ENCODE measurements around the gene LORICRIN. TPM values are rescaled to one million over a fixed set of nuclear protein-coding genes. Genes with fewer than 3 reads are reported as not detected.

LORICRIN gene, protein sequence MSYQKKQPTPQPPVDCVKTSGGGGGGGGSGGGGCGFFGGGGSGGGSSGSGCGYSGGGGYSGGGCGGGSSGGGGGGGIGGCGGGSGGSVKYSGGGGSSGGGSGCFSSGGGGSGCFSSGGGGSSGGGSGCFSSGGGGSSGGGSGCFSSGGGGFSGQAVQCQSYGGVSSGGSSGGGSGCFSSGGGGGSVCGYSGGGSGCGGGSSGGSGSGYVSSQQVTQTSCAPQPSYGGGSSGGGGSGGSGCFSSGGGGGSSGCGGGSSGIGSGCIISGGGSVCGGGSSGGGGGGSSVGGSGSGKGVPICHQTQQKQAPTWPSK
- not detected in 2 replicates for total RNA-seq (2014; rRNA removed; shearing (Covaris generic))

DNA sequence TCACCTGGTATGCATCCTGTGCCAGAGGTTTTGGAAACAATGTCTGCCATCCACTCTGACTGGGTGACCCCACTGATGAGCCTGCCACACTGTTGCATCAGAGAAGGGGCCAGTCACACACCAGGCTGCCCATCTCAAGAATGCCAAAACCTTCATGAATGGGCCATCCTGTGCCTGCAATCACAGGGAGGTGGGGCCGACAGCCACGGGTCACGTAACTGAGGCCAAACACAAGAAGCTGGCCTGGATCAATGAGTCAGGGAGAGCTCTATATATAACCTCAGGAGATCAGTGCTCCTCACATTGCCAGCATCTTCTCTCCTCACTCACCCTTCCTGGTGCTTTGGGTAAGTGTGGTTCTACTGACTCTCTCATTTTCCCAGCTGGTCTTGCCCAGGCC, at the start of gene LORICRIN:
Gene LORICRIN, plus strand, starts transcription at position 301 of the 400 bp plus-strand sequence. CDS start 1,263 bp downstream, outside the sequence.
- no peak for DNase-seq (ENCODE audit: low spot score)

DNA sequence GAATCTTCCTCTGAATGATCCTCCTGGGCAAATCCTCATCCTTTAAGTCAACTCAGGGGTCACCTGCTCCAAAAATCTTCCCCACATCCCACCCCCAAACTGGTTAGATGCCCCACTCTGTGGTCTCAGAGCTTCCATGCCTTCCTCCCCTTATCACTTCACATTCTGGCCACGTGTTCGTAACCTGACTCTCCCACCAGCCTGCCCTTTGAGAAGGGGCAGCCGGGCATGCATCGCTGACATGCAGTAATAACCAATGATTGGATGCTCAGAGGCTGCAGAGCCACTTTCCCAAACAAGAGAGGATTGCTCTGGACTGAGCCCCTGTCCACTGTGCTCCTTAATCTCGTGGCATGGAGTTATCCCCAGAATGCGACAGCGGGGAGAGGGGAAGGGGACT, 49.3 kb upstream of the LORICRIN start:
- DNase-seq (ENCODE audit: low spot score), result no peak

DNA sequence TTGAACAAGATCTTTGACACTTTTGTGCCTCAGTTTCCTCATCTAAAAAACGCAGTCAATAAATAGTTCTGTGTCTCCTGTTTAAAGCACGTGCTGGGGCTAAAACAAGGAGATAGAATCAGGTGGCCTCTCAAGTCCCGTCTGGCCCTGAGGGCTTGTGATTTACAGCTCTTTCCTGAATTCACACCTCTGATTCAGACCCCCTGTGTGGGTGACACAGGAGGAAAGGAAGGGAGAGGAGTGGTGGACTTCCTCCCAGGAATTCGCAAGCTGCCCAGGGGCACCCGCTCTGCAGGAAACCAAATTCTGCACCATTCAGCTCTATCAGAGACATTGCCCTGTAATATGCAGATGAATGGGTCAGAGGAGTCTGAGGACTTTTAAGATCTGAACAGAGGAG, 47.3 kb upstream of the LORICRIN start:
- DNase-seq (ENCODE audit: low spot score), result no peak

DNA sequence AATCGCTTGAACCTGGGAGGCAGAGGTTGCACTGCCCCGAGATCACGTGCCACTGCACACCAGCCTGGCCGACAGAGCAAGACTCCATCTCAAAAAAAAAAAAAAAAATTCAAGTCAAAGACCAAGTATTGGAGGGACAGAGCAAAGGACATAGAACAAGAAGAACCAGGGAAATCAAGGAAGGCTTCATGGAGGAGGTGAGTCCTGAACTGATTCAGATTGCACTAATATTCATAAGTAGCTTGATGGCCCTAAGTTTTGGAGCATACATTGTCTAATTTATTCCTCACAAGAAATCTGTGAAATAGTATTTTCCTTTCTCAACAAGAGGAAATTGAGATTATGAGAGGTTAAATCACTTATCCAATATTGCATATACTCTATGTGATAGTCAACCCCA, 46.0 kb upstream of the LORICRIN start:
- DNase-seq (ENCODE audit: low spot score), result no peak

DNA sequence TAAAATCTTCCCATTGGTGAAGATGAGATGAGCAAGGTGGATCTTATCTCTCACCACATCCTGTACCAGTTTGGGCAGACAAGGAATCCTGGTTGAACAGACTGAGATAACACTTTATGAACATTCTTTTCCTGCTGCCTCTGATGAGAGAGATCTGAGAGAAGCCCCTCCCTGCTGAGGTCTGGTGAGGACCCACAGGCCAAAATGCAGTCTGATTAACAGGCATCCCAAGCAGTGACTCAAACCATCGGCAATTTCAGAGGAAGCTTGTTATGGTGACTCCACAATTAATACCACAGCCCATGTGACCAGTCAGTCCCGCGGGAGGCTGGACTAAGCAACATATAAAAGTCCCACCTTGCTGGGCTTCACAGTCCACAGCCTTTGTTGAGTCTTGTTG, 42.3 kb upstream of the LORICRIN start, which contains the start of gene PRR9:
Gene PRR9, plus strand, starts transcription at position 373 of the 400 bp plus-strand sequence. CDS start 561 bp downstream, outside the sequence.
- DNase-seq (ENCODE audit: low spot score), result no peak

DNA sequence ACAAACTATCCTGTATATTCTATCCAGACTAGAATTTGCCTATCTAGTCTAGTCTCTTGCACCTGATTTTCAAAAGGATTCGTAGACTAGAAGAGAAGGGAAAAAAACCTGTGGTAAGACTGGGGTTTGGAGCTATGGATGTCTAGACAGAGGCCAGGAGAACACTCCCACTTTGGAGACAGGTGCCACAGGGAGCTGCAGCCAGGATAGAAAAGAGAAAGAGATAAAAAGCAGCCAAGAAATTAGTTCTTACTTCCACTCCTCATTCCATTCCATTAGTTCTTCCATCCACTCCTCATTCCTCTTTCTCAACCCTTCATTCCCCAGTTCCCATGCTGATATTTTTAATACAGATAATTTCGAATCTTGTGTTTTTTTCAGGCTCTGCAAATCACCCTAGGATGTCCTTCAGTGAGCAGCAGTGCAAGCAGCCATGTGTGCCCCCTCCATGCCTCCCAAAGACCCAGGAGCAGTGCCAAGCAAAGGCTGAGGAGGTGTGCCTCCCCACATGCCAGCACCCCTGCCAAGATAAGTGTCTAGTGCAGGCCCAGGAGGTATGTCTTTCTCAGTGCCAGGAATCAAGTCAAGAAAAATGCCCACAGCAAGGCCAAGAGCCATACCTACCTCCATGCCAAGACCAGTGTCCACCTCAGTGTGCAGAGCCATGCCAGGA, 41.6 kb upstream of the LORICRIN start:
- DNase-seq (ENCODE audit: low spot score), result no peak

DNA sequence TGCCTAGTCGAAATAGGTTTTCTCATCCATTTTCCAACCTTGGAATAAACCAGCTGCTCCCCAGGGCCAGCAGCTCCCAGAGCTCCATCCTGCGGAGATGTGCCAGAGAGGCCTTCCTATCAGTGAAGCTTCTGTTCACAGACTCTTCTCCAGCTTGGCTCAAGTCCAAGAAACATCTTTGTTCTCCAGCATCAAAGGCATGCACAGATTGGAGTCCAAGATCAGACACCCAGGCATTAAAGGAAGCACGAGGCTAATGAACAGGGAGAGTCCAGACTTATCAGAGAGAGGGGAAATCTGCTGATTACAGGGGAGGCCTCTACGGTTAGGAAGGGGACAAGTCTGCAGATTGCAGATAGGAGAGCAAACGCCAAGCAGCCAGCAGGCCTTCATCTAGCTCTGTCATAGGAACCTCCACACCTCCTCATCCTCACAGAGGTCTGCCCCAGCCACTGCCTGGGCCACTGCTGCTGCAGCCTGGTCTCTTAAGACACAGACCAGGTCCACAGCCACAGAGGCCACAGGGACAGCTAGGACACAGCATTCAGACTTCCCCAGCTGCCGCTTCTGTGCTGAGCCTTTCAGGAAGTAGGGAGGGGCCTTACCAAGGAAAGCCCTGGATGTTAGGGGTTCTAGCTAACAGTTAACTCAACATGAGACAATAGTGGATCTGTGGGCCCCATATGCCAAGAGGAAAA, 38.7 kb upstream of the LORICRIN start:
- DNase-seq (ENCODE audit: low spot score), result no peak

DNA sequence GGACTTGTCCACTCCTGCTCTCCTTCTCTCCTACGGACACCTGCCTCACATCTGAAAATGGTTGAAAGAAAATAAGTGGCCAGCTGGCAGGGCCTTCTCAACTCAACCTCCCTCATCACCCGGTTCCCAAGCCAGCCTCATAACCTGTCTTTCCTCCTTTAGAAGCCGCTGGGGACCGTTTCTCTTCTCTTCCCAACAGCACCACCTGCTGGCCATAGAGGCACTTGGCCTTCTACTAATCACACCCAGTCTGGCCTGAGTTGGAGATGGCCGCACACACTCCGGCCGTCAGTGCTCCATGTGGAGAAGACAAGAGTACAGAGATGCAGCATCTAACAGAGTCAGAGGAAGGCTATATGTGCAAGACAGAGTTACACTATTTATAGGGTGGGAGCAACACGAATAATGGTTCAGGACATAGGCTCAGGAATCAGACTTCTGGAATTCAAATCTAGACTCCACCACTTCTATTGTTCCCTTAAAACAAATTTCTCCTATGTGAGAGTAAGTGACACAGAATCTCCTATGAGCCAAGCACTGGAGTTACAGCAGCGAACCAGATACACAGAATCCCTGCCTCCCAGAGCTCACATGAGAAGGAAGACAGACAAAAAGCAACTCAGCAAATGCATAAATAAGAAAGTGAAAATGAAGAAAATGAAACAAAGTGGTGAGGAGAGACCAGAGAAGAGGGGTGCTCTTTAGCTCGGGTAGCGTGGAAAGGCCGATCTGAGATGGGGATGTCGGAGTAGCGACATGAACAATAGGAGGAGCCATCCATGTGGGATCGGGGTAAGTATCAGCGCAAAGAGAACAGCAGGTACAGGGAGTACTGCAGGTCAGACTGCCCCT, 36.2 kb upstream of the LORICRIN start:
- peak; percentile 77 for DNase-seq (ENCODE audit: low spot score)

DNA sequence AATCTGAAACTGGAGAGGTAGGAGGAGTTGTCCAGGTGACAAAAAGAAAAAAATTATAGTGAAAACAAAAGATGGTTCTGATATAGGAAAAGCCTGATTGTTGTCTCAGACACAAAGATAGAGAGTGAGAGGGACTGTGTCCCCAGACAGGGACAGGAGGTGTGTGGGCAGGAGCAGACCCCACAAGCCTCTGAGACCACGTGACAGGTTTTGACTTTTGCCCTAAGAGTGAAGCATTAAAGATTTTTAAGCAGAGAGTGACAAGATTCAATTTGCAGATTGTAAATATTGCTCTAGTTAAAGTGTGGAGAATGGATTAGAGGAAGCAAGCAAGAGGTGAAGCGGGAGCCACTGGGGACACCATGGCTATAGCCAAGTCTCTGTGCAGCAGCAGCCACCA, 31.7 kb upstream of the LORICRIN start:
- DNase-seq (ENCODE audit: low spot score), result no peak

DNA sequence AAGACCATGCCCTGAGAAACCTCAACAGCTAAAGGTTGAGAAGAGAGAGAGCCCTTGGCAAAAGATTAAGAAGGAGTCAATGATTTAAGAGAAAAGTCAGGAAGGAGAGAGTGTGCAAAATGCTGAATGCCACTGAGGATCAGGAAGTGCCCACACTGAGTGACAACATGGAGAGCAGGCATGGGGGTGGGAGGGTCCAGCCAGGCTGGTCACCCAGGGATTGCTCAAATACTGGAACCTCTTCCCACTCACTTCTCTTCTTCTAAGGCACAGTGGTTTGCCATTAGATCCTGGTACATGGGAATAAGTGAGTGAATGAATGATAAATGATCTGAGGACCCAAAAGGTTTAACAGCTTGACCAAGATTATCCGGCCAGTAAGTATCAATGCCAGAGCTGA, 31.0 kb upstream of the LORICRIN start:
- no peak for DNase-seq (ENCODE audit: low spot score)

DNA sequence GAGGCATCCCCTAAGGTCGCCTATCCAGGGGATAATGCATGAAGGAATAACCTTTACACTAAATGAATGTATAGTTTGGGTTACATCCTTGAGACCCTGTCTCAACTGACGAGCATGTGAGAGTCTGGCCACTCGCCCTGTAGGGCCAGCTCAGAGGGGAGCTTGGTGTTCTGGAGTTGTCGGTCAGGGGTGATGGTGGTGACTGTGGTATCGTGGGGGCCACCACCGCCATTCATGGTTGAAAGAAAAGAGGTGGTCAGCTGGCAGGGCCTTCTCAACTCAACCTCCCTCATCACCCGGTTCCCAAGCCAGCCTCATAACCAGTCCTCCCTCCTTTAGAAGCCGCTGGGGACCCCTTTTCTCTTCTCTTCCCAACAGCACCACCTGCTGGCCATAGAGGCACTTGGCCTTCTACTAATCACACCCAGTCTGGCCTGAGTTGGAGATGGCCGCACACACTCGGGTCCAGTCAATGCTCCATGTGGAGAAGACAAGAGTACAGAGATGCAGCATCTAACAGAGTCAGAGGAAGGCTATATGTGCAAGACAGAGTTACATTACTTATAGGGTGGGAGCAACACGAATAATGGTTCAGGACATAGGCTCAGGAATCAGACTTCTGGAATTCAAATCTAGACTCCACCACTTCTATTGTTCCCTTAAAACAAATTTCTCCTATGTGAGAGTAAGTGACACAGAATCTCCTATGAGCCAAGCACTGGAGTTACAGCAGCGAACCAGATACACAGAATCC, 30.2 kb upstream of the LORICRIN start:
- DNase-seq (ENCODE audit: low spot score), result peak; percentile 23

DNA sequence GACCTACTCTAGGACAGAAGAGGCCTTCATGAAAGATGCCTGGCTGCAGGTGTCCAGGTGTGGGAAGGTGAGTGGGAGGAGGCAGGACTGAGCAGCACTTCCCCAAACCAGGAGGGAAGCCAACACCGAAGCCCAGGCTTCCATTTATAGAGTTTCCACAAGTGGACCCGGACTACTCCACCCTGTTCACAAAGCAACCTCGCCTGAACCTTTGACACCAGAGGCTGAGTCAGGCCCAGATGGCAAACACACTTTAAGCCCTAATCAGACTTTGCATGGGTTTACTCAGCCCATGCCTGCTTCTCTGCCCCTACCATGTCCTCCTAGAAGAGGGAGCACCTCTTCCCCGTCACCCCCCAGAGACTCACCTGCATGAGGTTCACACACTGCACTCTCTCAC, 28.1 kb upstream of the LORICRIN start:
- peak; percentile 49 for DNase-seq (ENCODE audit: low spot score)

DNA sequence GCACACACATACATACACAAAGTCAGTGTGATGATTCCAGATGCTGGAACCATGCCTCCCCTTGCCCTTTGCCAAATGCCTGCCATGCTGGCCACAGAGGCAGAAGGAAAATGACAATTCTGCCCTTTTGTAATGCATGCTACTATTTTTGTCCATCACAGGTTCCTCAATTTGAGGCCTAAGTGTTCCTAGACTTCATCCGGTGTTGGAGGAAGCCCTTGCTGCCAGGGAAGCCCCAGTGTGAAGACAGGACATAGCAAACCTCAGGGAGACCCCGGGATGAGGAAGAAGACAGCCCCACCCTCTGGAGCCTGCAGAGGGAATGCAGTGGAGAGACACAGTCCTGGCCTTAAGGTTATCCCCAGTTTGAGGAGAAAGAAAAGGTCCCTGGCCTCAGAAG, 27.7 kb upstream of the LORICRIN start:
- no peak for DNase-seq (ENCODE audit: low spot score)

DNA sequence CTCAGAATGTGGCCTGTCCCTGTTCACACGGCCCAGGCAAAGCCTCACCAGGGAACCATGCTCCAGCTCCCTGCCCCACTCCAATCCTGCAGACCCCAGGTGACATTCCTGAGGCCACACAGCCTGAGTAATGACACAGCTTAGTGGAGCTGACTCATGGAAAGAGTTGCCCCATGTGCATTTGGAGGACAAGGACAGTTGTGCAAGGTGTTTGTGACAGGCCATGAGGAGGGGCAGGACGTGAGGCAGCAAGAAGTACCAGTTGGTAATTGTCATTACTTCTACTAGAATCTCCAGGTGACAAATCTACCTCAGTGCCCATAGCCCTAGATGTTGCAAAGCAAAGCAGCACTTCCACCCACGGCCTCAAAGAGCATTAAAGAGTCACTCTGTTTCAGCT, 26.9 kb upstream of the LORICRIN start:
- DNase-seq (ENCODE audit: low spot score), result no peak

DNA sequence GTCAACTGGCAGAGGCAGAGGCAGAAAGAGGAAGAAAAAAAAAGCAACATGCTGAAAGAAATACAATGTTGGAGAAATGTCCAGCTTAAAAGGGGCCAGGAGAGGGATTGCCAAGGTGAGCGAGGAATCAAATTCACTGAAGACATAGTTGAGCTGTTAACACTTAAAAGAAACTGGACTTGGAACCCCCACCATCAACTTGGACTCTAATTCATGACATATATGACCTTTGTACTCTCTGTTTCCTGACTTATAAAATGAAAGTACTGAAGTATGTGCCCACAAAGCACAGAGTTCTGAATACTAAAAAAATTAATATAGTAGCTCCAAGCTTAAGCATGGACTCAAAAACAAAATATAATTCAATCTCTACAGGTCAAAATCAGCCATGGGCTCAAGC, 26.0 kb upstream of the LORICRIN start:
- DNase-seq (ENCODE audit: low spot score), result no peak

DNA sequence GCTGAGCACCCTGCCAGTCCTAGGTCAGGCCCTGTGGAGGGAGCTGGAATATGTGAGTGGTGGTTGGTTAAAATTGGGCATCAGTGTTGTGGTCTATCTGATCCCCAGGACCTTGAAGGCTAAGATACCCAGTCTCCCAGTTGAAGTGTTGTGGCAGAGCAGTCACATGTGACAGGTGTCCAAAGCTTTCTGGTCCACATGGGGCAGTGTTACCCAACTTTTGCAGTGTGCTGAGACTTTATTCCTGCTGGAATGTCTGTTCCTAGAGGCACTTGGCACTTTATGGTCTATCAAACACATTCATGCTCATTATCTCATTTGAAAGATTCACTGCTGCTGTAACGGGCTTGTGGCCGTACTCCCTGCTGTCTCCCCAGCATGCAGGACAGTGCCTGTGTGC, 21.0 kb upstream of the LORICRIN start:
- DNase-seq (ENCODE audit: low spot score), result peak; percentile 48

DNA sequence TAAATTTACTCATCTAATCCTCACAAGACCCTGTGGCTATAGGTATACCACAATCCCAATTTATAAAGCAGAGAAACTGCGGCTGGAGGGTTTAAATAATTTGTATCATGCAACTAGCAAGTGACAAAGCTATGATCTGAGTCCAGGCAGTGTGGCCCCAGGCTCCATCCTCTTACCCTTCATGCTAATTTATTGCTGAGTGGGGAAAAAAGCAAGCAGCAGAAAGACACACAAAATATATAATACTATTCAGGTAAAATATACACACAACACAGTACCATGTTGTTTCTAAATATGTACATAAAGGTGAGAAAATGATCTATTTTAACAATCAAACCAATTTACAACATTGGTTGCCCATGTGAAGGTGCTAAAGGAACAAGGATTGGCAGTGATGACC, 17.3 kb upstream of the LORICRIN start:
- DNase-seq (ENCODE audit: low spot score), result no peak

DNA sequence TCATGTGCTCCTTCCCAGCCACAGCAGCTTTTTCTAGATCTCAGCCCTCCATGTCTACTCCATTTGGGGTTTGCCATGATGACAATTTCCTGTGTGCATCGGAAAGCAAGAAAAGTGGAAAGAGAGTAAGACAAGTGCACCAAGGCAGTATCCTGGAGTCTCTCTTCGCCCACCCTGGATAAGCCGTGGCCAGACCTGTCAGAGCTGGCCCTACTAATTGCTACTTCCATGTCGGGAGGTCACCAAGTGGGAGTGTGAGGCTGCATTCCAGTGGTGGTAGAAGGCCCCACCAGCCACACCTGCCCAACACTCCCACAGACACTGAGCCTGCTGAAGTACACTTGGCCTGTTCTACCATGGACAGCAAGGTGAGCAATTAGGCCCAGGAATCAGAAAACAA, 14.0 kb upstream of the LORICRIN start:
- no peak for DNase-seq (ENCODE audit: low spot score)

DNA sequence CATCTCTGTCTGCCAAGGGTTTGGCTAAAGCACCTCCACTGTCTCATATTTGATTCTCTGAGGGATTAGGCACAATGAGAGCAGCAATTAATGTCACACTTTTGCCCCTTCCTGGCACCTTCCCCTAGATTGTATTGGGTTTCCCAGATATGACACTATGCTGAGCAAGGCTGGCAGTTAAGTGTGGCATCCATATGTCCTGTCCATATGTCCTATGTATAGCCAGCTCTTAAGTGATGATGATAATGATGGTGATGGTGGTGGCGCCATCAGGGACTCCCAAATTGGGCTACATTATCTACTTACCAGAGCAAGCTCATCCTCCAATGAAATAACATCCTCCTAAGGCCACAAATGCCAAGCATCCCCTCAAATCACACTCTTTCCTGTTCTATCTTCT, 13.5 kb upstream of the LORICRIN start:
- no peak for DNase-seq (ENCODE audit: low spot score)

DNA sequence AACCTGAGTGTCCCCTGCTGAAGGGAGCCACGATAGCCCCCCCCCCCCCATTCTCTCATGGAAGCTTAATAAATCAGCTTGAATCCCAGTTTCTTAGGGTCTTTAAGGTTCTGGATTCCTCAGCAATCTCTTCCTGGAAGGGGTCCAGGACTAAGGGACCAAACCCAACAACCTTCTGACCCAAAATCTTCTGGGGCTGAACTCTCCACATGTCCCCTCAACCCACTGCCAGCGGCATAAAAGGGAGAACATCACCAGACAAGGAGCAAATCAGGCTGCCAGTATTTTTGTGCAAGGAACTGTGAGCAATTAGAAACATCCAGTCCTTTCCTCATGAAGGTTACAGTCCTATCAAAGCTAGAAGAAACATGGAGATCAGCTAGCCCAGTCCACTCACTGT, 12.7 kb upstream of the LORICRIN start:
- DNase-seq (ENCODE audit: low spot score), result no peak

All from HT-29 (cell line).